ENCODE measurements around the gene LRRC52. TPM values are rescaled to one million over a fixed set of nuclear protein-coding genes. Genes with fewer than 3 reads are reported as not detected.

The LRRC52 gene
- total and polyA plus RNA-seq, 2 of the 8 experiments (the other 6 are each of a cell fraction or from before 2014, with no cell fraction given) = 0.05 TPM; not detected in 1

DNA sequence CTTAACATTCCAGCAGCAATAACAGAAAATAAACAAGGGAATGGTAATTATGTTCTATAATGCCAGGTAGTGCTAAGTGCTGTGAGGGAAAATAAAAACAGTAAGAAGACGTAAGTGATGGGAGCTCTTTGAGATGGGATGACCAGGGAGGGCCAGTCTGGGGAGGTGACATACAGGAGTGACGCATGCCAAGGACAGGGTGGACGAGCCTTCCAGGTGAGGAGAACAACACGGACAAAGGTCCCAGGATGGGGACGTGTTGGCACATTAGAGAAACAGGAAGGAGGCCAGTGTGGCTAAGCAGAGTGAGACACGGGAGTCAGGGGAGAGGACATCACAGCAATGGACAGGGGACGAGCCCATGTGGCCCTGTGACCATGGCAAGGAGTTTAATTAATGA lies 11.7 kb upstream of the LRRC52 start:
- no peak overlapping the region for H2AFZ ChIP-seq (ENCODE audit: low read length)
- FAIRE-seq = no peak
- H4K5ac ChIP-seq (ENCODE audit: insufficient read length, low read depth, low read length) = no peak overlapping the region
- H2BK5ac ChIP-seq (ENCODE audit: low read depth, low read length) = no peak overlapping the region
- 87% methylated on average over 7 of the region's 7 CpGs; no CpG with 5 or more reads in 1 of the 2 experiments for WGBS, 2 experiments (ENCODE audit: extremely low coverage in 1 of 2, insufficient coverage in 1 of 2, insufficient read length in 1 of 2, insufficient replicate concordance in 2 of 2, low coverage in 1 of 2, low lambda C conversion rate in 2 of 2, missing lambda C conversion rate in 1 of 2)
- DNase-seq (ENCODE audit: low read depth in 1 of 2, low spot score in 2 of 2) = no peak
- H2AK5ac ChIP-seq (ENCODE audit: low read depth, low read length) = no peak overlapping the region
- H4K91ac ChIP-seq (replicated peaks; ENCODE audit: insufficient read length, low read length) = no peak overlapping the region
- H3K27me3 ChIP-seq (replicated peaks in 1 of 4; ENCODE audit: control insufficient read depth in 3 of 4, extremely low read depth in 1 of 4, insufficient read depth in 3 of 4, low read length in 3 of 4) = no peaks in the 10 kb centered on the region; a peak in 1 of 7 replicates
- H3K79me1 ChIP-seq (ENCODE audit: low read depth, low read length) = no peaks in the 10 kb centered on the region
- ChIA-PET CTCF (ENCODE audit: partially characterized antibody) (interaction anchor here (0.9 kb wide), 1 partner anchor 61 kb away, joined by 3 read pairs; no protein-coding TSS in a partner anchor), POLR2A (ENCODE audit: partially characterized antibody) (no interaction called here)
- H2BK20ac ChIP-seq (ENCODE audit: low read length) = no peak overlapping the region
- no peak overlapping the region for H2BK120ac ChIP-seq (replicated peaks; ENCODE audit: low read depth, low read length)
- H4K8ac ChIP-seq (ENCODE audit: extremely low read depth, insufficient read depth, low read length) = no peak overlapping the region; the same call in 1 of the 2 replicates
- no peak overlapping the region for H3K4me3 ChIP-seq (ENCODE audit: extremely low read depth in 1 of 4, insufficient read depth in 2 of 4, low read depth in 3 of 4, low read length in 4 of 4)
- H3K23ac ChIP-seq (ENCODE audit: insufficient read length) = no peak overlapping the region
- no peak overlapping the region for H3K27ac ChIP-seq (ENCODE audit: low read depth, low read length)
- H3K36me3 ChIP-seq (ENCODE audit: control insufficient read depth in 2 of 4, insufficient read depth in 4 of 4, low read length in 3 of 4) = no peaks in the 10 kb centered on the region
- no peak overlapping the region for H3K14ac ChIP-seq (ENCODE audit: insufficient read length)
- H3K18ac ChIP-seq (ENCODE audit: extremely low read depth, low read length) = no peak overlapping the region
- H3K9me3 ChIP-seq (ENCODE audit: insufficient read depth in 2 of 2, low read depth in 1 of 2, low read length in 1 of 2) = no peaks in the 10 kb centered on the region
- H3K9ac ChIP-seq (replicated peaks in 1 of 4; ENCODE audit: extremely low read depth in 1 of 4, low read depth in 3 of 4, low read length in 3 of 4) = no peak overlapping the region
- no peak overlapping the region; the same call in 1 of the 2 replicates for H2BK15ac ChIP-seq (ENCODE audit: low read length)
- H2BK12ac ChIP-seq (ENCODE audit: low read depth, low read length) = no peak overlapping the region
- H3K4me1 ChIP-seq (replicated peaks in 1 of 4; ENCODE audit: control insufficient read depth in 3 of 4, insufficient read depth in 4 of 4, low read length in 3 of 4) = no peaks in the 10 kb centered on the region
- H3K23me2 ChIP-seq (ENCODE audit: low read depth, low read length) = no peaks in the 10 kb centered on the region
- no peak overlapping the region for H3K4ac ChIP-seq (replicated peaks; ENCODE audit: insufficient read length, low read depth, low read length)
- TF ChIP-seq YY1 (IDR thresholded peaks at IDR 0.05; ENCODE audit: low read depth, low read length) = no peak
- H3K56ac ChIP-seq (replicated peaks; ENCODE audit: insufficient read length, low read depth, low read length) = no peak overlapping the region
- H3K79me2 ChIP-seq (ENCODE audit: control insufficient read depth in 1 of 2, insufficient read depth in 2 of 2, low read length in 2 of 2) = no peaks in the 10 kb centered on the region
- H3K4me2 ChIP-seq (ENCODE audit: insufficient read depth in 1 of 2, low read depth in 2 of 2, low read length in 2 of 2) = no peak overlapping the region
- H4K20me1 ChIP-seq (replicated peaks in 1 of 2; ENCODE audit: control insufficient read depth in 1 of 2, insufficient read depth in 2 of 2, low read length in 2 of 2) = no peaks in the 10 kb centered on the region
